ENCODE measurements around the gene MYCBP. TPM values are rescaled to one million over a fixed set of nuclear protein-coding genes. Genes with fewer than 3 reads are reported as not detected.
A peak's percentile ranks its signal among the peaks of the same experiment; 100 is the strongest.

Gene MYCBP
- total and polyA plus RNA-seq, 2 of the 13 experiments (the other 11 are each of a cell fraction or from before 2014, with no cell fraction given), result 11.4 to 30.4 TPM

- TF ChIP-seq SMARCC2 (IDR thresholded peaks at IDR 0.05) (no peak), SP4 (CRISPR knock-in tag; IDR thresholded peaks at IDR 0.05) (peak; percentile 31), HNRNPK (IDR thresholded peaks at IDR 0.05; ENCODE audit: low read depth, low read length, poor library complexity, severe bottlenecking) (peak; percentile 14), ATF1 (CRISPR knock-in tag; IDR thresholded peaks at IDR 0.05) (no peak), KLF9 (CRISPR knock-in tag; IDR thresholded peaks at IDR 0.05; ENCODE audit: low read depth) (peak; percentile 57; the same call in 1 of the 2 replicates), ZNF790 (CRISPR knock-in tag; IDR thresholded peaks at IDR 0.05; ENCODE audit: borderline replicate concordance) (no peak), HOXA5 (CRISPR knock-in tag; IDR thresholded peaks at IDR 0.05) (peak; percentile 50; the same call in 1 of the 2 replicates), ZFP41 (CRISPR knock-in tag; IDR thresholded peaks at IDR 0.05; ENCODE audit: borderline replicate concordance) (0 out of 2 replicates have a peak, but pooled peaks have one; percentile 33), ZNF761 (CRISPR knock-in tag; conservative IDR thresholded peaks at IDR 0.05) (0 out of 2 replicates have a peak, but pooled peaks have one; percentile 60), ZNF431 (CRISPR knock-in tag; IDR thresholded peaks at IDR 0.05; ENCODE audit: borderline replicate concordance, low read depth) (no peak), MAFK (conservative IDR thresholded peaks at IDR 0.05 in 1 of 2, IDR thresholded peaks at IDR 0.05 in 1 of 2; ENCODE audit: low read length in 2 of 2) (no peak), ARID3A (IDR thresholded peaks at IDR 0.05; ENCODE audit: low read depth, low read length) (no peak), SP140L (CRISPR knock-in tag; IDR thresholded peaks at IDR 0.05; ENCODE audit: borderline replicate concordance) (no peak), CEBPB (IDR thresholded peaks at IDR 0.05; ENCODE audit: borderline replicate concordance, low read depth, low read length) (no peak), MTF2 (CRISPR knock-in tag; IDR thresholded peaks at IDR 0.05; ENCODE audit: borderline replicate concordance) (no peak), ZNF619 (CRISPR knock-in tag; IDR thresholded peaks at IDR 0.05) (peak; percentile 61), NFE2 (CRISPR knock-in tag; IDR thresholded peaks at IDR 0.05) (no peak), NFIC (IDR thresholded peaks at IDR 0.05; ENCODE audit: low read length) (no peak), ATF3 (CRISPR knock-in tag; IDR thresholded peaks at IDR 0.05) (no peak), POLR2AphosphoS2 (IDR thresholded peaks at IDR 0.05; ENCODE audit: low read depth, low read length) (no peak), SMAD9 (CRISPR knock-in tag; IDR thresholded peaks at IDR 0.05) (no peak), FOXM1 (CRISPR knock-in tag; IDR thresholded peaks at IDR 0.05) (no peak), SKI (IDR thresholded peaks at IDR 0.05; ENCODE audit: partially characterized antibody) (no peak), THAP8 (CRISPR knock-in tag; IDR thresholded peaks at IDR 0.05; ENCODE audit: borderline replicate concordance) (no peak), ZC3H13 (CRISPR knock-in tag; IDR thresholded peaks at IDR 0.05) (peak; percentile 95), ZNF18 (CRISPR knock-in tag; IDR thresholded peaks at IDR 0.05; ENCODE audit: insufficient replicate concordance) (no peak), MBNL3 (CRISPR knock-in tag; conservative IDR thresholded peaks at IDR 0.05) (no peak)
These were observed at the start of gene MYCBP (continued) for GRCh38 chr1:38873027-38873969.

All from HepG2 (cell line).